Measurements from ENCODE around the gene ROR2. TPM values are rescaled to one million over a fixed set of nuclear protein-coding genes. Genes with fewer than 3 reads are reported as not detected.

The ROR2 gene
- total and polyA plus RNA-seq, 2 of the 8 experiments (the other 6 are each of a cell fraction or from before 2014, with no cell fraction given): 2.7 to 4.3 TPM

- no peaks in the 10 kb centered on the region for H4K20me1 ChIP-seq (replicated peaks in 1 of 2; ENCODE audit: control insufficient read depth in 1 of 2, insufficient read depth in 2 of 2, low read length in 2 of 2)
- H3K27ac ChIP-seq (ENCODE audit: low read depth, low read length): no peak overlapping the region
- POLR2A ChIA-PET (ENCODE audit: partially characterized antibody): no interaction called here
- H3K79me2 ChIP-seq (ENCODE audit: control insufficient read depth in 1 of 2, insufficient read depth in 2 of 2, low read length in 2 of 2): no peaks in the 10 kb centered on the region
- H2AK5ac ChIP-seq (ENCODE audit: low read depth, low read length): no peak overlapping the region
- no peak overlapping the region for H2BK12ac ChIP-seq (ENCODE audit: low read depth, low read length)
- H3K4me2 ChIP-seq (ENCODE audit: insufficient read depth in 1 of 2, low read depth in 2 of 2, low read length in 2 of 2): no peak overlapping the region
- H3K36me3 ChIP-seq (ENCODE audit: control insufficient read depth in 2 of 4, insufficient read depth in 4 of 4, low read length in 3 of 4): no peaks in the 10 kb centered on the region
- no peak overlapping the region for H2BK5ac ChIP-seq (ENCODE audit: low read depth, low read length)
- no peak for TF ChIP-seq RBBP5 (IDR thresholded peaks at IDR 0.05; ENCODE audit: borderline replicate concordance, low read depth, low read length)
- no peak for TF ChIP-seq RXRA (IDR thresholded peaks at IDR 0.05; ENCODE audit: insufficient read depth, low read depth, low read length)
- TF ChIP-seq POU5F1 (IDR thresholded peaks at IDR 0.05; ENCODE audit: low read depth, low read length): no peak
- no peak for TF ChIP-seq GABPA (IDR thresholded peaks at IDR 0.05; ENCODE audit: borderline replicate concordance, insufficient read depth, low read length)
- no peak for TF ChIP-seq RAD21 (IDR thresholded peaks at IDR 0.05 in 1 of 2, conservative IDR thresholded peaks at IDR 0.05 in 1 of 2; ENCODE audit: low read depth in 2 of 2, low read length in 2 of 2)
- TF ChIP-seq HDAC6 (IDR thresholded peaks at IDR 0.05; ENCODE audit: low read depth, low read length): no peak
- TF ChIP-seq EP300 (IDR thresholded peaks at IDR 0.05; ENCODE audit: borderline replicate concordance in 1 of 2, low read depth in 2 of 2, low read length in 2 of 2): no peak
- TF ChIP-seq MAFK (IDR thresholded peaks at IDR 0.05; ENCODE audit: low read depth, low read length): no peak
- no peak for TF ChIP-seq TAF1 (IDR thresholded peaks at IDR 0.05; ENCODE audit: low read depth, low read length)
- no peak overlapping the region for H3K4me3 ChIP-seq (ENCODE audit: extremely low read depth in 1 of 4, insufficient read depth in 2 of 4, low read depth in 3 of 4, low read length in 4 of 4)
- no peak overlapping the region for H2BK20ac ChIP-seq (ENCODE audit: low read length)
- CTCF ChIA-PET (ENCODE audit: partially characterized antibody): interaction anchor here (0.6 to 1.2 kb wide), 4 partner anchors 37 to 642 kb away, joined by 3 to 4 read pairs (median 3); no protein-coding TSS in a partner anchor
- no peaks in the 10 kb centered on the region for H3K79me1 ChIP-seq (ENCODE audit: low read depth, low read length)
- no peak overlapping the region for H2BK15ac ChIP-seq (ENCODE audit: low read length)
- H4K5ac ChIP-seq (ENCODE audit: insufficient read length, low read depth, low read length): no peak overlapping the region
- WGBS, 2 experiments (ENCODE audit: extremely low coverage in 1 of 2, insufficient coverage in 1 of 2, insufficient read length in 1 of 2, insufficient replicate concordance in 2 of 2, low coverage in 1 of 2, low lambda C conversion rate in 2 of 2, missing lambda C conversion rate in 1 of 2): 95% methylated on average over 4 of the region's 4 CpGs; no CpG with 5 or more reads in 1 of the 2 experiments
- no peaks in the 10 kb centered on the region for H3K9me3 ChIP-seq (ENCODE audit: insufficient read depth in 2 of 2, low read depth in 1 of 2, low read length in 1 of 2)
- H3K27me3 ChIP-seq (replicated peaks in 1 of 4; ENCODE audit: control insufficient read depth in 3 of 4, extremely low read depth in 1 of 4, insufficient read depth in 3 of 4, low read length in 3 of 4): no peaks in the 10 kb centered on the region
- H3K9ac ChIP-seq (replicated peaks in 1 of 4; ENCODE audit: extremely low read depth in 1 of 4, low read depth in 3 of 4, low read length in 3 of 4): no peak overlapping the region
- no peak overlapping the region for H3K4ac ChIP-seq (replicated peaks; ENCODE audit: insufficient read length, low read depth, low read length)
- no peak overlapping the region for H4K8ac ChIP-seq (ENCODE audit: extremely low read depth, insufficient read depth, low read length)
- no peak overlapping the region for H3K23ac ChIP-seq (ENCODE audit: insufficient read length)
- no peak overlapping the region for H2AFZ ChIP-seq (ENCODE audit: low read length)
- H3K14ac ChIP-seq (ENCODE audit: insufficient read length): no peak overlapping the region
- H3K23me2 ChIP-seq (ENCODE audit: low read depth, low read length): no peaks in the 10 kb centered on the region
- H4K91ac ChIP-seq (replicated peaks; ENCODE audit: insufficient read length, low read length): no peak overlapping the region
- no peak overlapping the region for H3K56ac ChIP-seq (replicated peaks; ENCODE audit: insufficient read length, low read depth, low read length)
- DNase-seq (ENCODE audit: low read depth in 1 of 2, low spot score in 2 of 2) (no peak), FAIRE-seq (no peak)
- H3K18ac ChIP-seq (ENCODE audit: extremely low read depth, low read length): no peak overlapping the region
- peaks cover 0 to 9% (median 2%) of the 10 kb centered on the region in 4 experiments; a peak in 3 of 7 replicates for H3K4me1 ChIP-seq (replicated peaks in 1 of 4; ENCODE audit: control insufficient read depth in 3 of 4, insufficient read depth in 4 of 4, low read length in 3 of 4)
- H2BK120ac ChIP-seq (replicated peaks; ENCODE audit: low read depth, low read length): no peak overlapping the region
Measured at GRCh38 chr9:91655658-91656057, 294.4 kb downstream of the ROR2 start.

Data from H1 (cell line).